ENCODE data around the gene PIN4.

DNA sequence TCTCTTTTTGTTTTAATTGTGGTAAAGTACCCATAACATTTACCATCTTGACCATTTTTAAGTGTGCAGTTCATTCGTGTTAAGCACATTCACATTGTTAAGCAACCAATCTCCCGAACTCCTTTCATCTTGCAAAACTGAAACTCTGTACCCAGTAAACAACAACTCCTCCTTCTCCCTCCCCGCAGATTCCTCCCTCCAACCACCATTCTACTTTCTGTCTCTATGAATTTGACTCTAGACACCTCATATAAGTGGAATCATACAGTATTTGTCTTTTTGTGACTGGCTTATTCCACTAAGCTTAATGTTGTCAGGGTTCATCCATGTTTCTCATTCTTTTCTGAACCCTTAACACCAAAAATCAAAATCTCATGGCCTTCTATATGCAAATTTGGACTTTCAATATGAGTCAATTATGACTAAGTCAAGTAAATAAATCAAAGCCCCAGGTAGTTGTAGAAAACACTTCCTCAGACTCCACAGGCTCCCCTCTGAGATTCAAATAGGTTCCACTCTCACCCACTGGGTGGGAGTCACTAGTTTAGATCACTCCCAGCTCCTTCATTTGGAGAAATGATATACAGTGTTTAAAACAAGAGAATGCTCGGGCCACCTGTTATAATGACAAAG is 40.1 kb upstream of the PIN4 start:
- TF ChIP-seq CTCF (IDR thresholded peaks at IDR 0.05 in 2 of 3, conservative IDR thresholded peaks at IDR 0.05 in 1 of 3; ENCODE audit: borderline replicate concordance in 1 of 3, insufficient read depth in 1 of 3, low read depth in 2 of 3, low read length in 2 of 3) (no peak), EZH2 (IDR thresholded peaks at IDR 0.05) (no peak), EZH2phosphoT487 (IDR thresholded peaks at IDR 0.05; ENCODE audit: borderline replicate concordance) (no peak)
